ENCODE measurements around the gene LSM5.

Gene LSM5

DNA sequence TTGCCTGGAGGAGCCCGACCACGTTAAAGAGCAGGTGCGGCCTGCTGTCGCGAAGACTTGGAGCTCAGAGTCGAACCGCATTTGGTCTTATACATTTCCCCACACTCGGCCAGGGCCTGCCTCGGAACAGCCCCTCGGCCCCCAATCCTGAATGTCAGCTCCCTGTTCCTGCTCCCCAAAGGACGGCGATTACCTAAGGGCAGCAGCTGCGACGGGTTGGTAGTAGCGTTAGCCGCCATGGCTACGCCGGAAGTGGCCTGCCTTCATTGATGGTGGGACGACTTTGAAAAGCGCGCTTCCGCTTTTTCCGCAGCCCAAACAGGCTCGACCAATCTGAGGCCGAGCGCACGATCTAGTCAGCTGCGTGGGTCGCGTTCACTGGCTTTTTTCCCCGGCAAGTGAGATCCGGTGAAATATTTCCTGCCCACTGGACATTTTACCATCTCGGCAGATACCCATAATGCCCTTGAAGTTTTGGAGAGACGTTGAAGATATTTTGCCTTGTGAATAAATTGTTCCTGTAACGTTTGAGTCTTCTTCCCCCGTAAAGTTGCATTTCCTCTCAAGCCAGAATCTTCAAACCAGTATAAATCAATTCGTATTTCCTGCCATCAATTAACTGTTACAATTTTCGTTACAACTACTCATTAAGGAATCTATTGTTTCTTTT is at the start of gene LSM5:
TSS of gene LSM5 (minus strand) at position 254 of the 670 bp plus-strand sequence. CDS start at position 239, 15 bp downstream.
- DNase-seq = peak; percentile 93

DNA sequence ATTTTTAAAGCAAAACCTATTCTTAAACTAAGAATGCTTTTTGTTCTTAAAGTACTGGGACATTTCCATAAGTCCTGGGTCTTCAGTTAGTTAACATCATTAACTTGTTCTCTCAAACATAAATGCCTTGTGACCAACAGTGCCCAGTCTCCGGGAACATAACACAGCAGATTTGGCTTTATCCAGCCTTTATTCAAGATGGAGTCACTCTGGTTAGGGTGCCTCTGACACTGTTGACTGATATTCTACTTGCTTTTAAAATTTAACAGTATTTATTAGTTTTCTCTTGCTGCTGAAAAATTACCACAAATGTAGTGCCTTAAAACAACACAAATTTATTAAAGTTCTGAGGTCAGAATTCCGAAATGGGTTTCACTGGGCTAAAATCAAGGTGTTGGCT is 49.2 kb upstream of the LSM5 start:
- DNase-seq = no peak

DNA sequence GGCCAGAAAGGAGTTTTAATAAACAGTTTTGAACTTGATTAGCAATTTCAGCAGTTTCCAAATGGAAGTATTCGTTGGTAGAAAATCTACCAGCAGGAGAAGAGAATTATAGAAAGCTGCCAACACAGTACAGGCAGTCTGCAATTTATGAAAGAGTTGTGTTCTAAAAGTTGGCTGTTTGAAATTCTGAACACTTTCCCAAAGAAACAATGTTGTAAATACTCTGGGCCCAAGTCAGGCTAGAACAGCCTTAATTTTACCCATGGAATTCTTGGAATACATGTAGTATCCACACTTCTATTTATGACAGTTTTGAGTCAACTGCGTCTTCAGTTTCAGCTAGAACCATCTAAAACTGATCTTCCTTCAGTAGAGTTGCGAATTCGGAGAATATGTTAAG is 47.6 kb upstream of the LSM5 start:
- no peak for DNase-seq

DNA sequence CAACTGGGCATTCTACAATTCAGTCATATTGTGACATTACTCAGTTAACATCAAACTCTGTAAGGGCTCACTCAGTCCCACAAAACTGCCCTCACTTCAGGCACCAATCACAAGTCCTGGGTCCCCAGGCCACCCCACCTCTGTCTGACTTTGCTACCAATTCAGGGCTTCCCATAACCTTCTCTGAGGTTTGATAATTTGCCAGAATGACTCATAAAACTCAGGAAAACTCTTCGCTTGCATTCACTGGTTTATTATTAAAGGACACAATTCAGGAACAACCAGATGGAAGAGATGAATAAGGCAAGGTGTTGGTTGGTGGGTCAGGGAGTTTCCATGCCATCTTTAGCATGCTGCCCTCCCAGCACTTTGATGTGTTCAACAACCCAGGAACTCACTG is 46.4 kb upstream of the LSM5 start:
- DNase-seq = no peak

DNA sequence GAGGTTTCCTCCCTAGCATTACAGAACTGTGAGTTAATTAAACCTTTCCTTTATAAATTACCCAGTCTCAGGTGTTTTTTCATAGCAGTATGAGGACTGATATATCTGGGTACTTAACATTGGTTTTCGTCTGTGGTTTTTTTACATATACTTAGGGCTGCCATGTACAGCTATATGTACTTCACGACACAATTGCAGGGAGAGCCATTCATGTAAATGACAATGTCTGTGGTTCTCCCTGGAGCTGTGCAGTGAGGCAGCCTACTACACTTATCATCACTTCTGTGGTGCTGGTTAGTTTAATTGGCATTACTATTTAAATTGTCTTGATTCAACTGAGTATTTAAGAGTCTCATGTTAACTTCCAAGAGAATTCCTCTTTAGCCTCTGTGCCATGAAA is 45.8 kb upstream of the LSM5 start:
- no peak for DNase-seq

DNA sequence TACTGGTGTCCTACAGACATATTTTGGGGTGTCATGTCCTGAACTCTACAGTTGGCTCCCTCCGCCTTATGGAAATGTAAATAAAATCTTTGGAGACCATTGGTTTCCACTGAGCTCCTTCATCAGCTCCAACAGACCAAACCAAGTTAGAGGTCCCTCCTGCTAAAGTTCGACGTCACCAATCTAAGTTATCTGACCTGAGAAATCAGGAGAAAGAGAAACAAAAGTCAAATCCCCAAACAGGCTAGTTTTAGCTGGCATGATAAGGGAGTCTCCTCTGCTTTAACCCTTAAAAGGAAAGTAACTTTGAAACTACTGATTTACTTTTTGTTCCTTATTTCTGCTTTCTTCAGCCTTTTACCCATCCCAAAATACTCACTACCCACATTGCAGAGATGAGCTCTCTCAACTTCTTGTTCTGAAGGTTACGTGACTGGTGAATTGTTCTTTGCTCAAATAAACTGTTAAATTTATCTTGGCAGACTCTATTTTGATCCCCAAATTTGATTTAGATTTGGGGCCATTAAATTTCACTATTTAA is 45.1 kb upstream of the LSM5 start:
- no peak for DNase-seq

DNA sequence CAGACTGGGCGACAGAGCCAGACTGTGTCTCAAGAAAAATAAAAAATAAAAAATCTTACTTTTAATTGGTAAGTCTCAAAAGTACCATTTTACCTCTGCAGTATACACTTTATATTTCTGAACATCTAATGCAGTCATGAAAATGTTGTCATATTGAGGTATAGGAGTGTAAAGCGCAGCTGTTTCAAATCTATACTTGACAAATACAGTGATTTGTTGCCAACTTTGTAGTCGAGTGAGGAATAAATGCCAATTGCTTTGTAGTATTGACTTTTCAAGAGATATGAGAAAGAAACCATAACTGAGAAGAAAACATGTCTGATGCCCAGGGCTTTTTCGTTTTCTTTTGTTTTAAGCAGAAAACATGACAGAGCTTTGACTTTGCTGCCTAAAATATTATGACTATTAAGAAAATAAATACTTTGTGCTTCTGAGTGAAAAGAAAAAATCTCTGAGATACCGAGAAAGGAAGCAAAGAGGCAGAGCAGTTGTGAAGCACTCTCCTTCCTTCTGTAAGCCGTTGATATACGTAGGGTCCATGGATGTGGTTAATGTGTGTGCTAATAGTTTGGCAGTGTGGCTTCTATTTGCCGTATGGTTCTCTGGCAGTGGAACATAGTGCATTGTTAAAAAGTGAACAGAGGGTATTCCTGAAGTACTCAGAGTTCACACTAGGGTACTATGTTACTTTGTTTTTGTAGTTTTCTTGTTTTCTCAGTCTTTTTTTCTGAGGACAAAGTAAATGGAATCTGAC is 43.3 kb upstream of the LSM5 start:
- DNase-seq = no peak

DNA sequence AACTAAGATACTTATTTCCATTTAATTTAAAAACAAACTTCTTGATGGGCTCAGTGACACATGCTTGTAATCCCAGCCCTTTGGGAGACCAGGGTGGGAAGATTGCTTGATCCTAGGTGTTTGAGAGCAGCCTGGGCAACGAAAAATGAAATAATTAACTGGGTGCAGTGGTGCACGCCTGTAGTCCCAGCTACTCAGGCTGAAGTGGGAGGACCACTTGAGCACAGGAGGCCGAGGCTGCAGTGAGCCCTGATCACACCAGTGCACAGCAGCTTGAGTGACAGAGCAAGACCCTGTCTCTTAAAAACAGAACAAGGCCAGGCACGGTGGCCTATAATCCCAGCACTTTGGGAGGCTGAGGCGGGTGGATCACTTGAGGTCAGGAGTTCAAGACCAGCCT is 42.5 kb upstream of the LSM5 start:
- DNase-seq = no peak

DNA sequence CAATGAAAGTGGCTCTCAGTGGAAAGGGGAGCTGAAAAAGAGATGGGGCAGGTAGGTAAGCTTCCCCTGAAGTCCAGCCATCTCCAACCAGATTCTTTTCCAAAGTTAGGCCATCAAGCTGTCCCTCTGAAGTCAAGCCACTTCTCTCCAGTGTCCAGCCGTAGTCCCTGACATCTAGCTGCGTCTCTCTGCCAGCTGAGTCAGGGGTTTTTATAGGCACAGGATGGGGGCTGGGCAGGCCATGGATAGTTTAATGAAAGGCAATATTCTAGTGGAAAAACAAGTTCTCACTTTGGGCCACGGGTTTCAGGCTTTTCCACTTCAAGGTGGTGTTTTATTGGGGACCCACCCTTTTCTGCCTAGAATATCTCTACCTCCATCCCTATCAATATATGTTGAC is 41.9 kb upstream of the LSM5 start:
- DNase-seq = no peak

DNA sequence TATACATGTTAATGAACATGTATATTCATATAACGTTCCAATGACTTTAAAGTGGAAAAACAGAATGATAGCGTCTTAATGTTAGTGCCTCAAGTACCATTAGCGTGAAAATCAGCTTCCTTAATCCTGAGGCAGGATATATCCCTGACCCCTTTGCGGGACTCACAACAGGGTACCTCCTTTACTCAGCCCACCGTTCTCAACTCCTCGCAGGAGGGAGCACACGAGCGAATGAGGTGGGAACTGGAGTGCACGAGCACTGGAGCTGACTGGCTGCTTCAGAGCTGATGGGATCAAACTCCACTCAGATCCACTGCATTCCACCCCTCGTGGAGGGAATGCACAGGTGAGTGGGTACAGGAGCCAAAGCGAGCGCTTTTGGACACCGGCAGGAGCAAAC is 41.2 kb upstream of the LSM5 start:
- no peak for DNase-seq

DNA sequence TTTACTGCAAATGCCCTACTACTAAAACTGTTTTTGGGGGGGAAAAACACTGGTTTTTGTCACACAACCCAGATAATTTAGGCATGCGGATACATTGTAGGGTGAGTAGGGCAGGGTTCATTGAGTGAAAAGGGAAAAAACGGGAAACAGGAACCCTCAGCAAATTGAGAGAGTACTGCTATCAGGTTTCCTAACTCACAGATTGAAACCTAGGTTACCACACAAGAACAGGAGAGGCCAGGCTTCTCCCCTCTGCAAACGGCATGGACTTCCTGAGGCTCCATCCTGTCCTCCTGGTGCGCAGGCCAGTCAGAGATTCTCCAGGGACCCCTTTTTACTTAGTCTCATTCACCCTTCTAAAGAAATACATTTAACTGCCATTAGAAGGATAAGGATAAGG is 35.7 kb upstream of the LSM5 start:
- no peak for DNase-seq

DNA sequence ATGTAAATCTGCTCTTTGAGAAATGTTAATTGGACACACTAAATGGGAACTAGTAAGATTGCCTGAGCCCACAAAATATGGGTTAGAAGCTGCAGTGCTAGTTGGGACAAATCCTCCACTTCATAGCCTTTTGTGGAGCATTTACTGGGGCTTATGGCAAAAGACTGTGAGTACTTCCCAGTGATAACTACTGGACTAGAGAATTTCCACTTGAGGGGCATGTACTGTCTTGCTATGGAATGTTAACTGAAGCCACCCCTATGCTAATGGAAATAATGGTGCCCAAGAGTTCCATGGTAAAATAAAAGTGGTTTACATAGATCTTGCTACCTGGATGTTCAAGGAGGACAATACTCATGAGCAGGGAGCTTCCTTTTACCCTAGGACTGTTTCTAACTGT is 34.5 kb upstream of the LSM5 start:
- DNase-seq = no peak

DNA sequence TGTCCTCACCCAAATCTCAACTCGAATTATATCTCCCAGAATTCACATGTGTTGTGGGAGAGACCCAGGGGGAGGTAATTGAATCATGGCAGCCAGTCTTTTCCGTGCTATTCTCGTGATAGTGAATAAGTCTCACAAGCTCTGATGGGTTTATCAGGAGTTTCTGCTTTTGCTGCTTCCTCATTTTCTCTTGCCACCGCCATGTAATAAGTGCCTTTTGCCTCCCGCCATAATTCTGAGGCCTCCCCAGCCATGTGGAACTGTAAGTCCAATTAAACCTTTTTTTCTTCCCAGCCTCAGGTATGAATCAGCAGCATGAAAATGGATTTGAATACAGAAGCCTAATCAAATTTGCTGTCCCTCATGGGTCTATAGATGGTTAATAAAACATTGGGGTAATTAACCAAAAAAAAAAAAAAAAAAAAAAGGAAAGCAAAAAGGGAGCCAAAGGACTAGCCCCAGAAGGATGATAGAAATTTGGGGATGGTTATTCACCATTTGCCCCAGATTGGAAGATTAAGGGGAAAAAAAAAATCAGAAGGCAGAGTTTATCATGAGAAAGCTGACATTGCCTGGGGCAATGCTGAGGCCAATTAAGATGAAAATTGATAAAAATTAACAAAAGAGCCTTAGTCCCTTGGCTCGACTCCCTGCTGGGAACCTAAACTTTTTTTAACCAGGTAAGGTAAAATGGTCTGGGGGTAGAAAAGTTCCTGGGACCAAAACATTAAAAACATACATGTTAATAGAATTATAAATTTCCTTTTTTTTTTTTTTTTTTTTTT is 32.8 kb upstream of the LSM5 start:
- no peak for DNase-seq

DNA sequence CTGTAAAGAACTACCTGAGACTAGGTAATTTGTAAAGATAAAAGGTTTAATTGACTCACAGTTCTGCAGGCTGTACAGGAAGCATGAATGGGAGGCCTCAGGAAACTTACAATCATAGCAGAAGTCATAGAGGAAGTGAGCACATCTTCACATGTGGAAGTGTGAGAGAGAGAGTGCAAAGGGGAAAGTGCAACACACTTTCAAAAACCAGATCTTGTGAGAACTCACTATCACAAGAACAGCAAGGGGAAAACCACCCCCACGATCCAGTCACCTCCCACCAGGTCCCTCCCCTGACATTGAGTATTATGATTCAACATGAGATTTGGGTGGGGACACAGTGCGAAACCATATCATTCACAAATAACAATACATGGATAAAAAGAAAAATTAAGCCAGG is 29.6 kb upstream of the LSM5 start:
- DNase-seq = no peak

DNA sequence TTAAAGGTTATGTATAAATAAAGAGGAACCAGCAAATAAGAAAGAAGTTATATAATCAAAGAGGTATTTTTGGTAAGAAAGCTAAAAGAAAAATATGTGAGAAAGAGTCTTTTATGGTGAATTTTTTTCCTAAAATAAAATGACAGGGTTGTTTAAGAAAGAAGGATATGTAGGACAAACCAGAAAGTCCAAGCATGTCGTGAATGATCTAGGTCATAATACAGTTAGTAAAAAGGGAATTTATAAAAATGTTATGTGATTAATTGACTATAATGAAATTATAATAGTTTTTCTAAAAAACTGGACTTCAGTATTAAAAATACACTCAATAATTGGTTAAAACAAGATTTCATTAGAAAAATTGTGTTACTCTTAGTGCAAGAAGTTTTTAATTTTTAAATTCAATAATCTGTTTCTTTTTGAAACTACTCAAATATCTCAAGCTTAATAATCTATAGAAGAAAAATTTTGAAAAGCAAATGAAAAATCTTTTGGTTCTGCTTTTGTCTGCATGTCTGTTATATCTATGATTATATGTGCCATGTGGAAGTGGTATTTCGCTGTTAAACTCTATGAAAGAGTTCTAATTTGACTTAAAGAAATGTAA is 28.5 kb upstream of the LSM5 start:
- DNase-seq = peak; percentile 9

DNA sequence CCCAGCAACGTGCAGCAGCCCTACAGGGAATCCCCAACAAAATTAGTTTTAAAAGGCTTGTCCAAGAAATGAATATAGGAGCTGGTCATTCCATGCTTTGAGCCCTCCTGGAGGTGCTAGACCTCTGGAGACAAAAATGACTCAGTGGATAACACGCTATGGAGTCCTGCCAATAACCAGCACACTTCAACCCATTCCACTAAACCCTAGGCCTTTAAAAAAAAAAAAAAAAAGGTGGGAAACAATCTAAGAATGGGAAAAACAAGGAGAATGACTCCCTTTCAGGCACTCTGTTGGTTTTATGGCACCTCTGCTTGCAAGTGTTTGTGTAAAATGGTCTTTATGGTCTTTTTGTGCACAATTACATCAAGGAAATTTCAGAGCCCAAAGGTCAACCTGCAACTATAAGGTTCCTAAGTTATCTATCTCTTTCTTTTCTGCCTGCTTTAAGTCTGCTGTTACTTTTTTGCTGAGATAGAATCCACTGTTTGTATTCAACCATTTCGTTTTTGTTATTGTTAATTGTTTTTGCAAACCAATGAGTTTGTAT is 26.4 kb upstream of the LSM5 start:
- DNase-seq = no peak

DNA sequence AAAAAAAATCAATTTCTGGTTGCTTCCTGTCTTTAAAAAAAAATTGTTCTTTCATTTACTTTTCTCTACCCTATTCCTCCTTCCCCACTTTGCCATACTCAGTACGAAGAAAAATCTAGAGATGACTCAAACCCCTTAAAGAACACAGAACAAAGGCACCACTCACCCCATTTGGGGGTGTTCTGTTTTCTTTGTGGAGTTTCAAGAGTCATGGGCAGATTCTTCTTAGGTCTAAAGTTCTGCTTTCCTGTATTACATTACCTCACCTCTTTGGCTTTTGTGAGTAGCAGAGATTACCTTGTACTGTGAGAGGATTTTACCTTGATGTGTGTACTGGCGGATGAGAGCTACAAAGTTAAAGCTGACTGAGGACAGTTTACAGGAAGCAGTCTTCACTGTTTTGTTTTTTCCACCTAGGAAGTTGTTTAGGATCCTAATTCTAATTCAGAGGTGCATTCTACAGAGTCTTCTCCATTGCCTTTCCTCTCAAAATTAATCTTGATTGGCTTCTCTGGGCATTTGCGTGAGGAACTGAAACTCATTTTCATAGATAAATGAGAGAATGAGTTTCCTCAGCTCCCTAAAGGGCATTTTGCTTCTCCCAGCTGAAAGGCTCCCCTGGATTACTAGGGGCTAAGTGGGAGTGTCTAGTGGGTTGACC is 25.8 kb upstream of the LSM5 start:
- no peak for DNase-seq

DNA sequence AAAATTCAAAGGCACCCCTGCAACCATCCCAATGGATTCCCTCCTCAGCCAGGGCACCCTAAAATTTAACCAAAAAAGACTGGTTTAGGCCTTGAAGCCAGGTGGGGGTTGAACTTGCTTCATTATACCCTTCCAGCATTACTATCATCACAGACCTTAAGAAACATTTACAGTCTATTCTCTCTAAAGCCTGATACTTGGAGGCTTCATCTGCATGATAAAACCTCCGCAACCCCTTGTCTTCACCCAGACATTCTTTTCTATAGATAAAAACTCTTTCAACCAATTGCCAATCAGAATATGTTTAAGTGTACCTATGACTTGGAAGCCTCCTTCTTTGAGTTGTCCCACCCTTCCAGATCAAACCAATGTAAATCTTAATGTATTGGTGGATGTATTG is 23.0 kb upstream of the LSM5 start:
- DNase-seq = no peak

DNA sequence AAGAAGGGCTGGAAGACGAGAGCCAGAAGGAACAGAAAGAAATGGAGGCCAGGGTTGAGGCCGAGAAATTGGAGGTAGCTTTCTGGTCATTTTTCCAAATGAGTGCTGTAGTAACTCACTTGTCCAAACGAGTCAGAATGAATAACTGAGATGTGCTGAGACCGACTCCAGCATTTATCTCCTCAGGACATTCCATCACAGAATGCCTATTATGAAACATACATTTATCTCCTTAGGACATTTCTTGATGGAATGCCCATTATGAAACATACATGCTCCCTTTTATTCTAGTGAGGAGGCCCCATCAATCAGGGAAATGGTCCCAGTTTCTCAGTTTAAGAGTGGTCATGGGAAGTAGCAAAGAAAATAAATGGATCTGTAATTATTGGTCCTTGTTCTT is 21.6 kb upstream of the LSM5 start:
- DNase-seq = no peak

DNA sequence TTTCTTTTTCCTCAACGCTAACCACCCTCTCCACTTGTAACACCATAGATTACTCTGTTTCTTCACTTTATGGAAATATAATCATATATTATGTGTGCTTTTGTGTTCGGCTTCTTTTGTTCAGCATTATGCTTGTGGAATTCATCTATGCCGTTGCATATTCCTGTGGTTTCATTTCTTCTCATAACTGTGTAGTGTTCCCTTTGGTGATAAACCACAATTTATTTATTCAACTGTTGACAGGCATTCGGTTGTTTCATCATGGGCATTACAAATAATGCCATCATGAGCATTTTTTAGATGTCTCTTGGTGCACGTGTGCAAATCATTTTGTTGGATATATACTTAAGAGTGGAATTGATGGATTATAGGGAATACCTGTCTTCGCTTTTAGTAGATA is 17.2 kb upstream of the LSM5 start:
- no peak for DNase-seq

DNA sequence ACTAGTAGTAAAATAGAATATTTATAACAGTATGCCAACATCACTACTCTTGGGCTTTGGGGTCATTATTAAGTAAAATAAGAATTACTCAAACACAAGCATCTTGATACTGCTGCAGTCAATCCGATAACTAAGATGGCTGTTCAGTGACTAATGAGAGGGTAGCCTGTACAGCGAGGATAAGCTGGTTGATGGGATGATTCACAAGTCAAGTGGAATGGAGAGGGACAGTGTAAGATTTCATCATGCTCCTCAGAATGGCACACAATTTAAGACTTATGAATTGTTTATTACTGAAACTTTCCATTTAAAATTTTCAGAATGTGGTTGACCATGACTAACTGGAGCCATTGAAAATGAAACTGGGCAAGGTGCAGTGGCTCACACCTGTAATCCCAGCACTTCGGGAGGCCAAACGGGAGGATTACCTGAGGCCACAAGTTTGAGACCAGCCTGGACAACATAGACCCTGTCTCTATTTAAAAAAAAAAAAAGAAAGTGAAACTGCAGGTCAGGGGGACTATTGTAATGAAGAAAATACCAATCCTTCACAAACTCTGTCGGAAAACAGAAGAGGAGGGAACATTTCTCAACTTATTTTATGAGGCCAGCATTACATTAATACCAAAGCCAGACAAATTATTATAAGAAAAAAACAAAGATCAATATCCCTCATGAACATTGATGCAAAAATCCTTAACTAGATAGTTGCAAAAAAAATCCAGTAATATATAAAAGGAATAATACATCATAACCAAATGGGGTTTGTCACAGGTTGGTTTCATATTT is 16.3 kb upstream of the LSM5 start:
- DNase-seq = no peak

DNA sequence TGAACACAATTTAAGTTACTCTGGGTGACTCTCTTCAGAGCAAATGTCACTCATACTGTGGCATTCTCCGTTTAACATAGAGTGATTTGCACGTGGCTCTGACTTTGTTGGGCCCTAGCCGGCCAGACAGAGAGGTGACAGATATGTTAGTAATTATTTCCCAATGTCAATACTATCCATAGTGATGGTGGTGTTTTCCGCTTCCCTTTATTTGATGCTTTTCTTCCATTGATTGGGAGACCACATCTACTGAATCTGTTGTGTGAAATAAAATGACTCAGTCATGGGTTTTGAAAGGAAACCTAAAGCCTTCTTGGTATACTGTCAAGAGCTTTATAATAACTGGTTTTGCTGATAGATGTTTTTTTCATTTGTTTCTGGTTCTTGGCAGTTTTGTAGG is 12.5 kb upstream of the LSM5 start:
- no peak for DNase-seq

Data from NCI-H1105 treated with DMSO at 0.1 percent for 48 hours (cell line).